PC-3 (cell line): ENCODE results near the gene PIM1. TPM values are rescaled to one million over a fixed set of nuclear protein-coding genes. Genes with fewer than 3 reads are reported as not detected.

Experiments
- ATAC-seq: fragments of 200-7000 bp; cut with Tn5 transposase; 2 replicates; pipeline ENCODE4 v1.9.1; 2020; ENCODE audit warnings: mild to moderate bottlenecking, moderate library complexity
- BruUV-seq: library from RNA; stranded (reverse); fragments of 400-500 nt; replicated peaks from 2 replicates; lab custom pipeline; 2021; lab: Mats Ljungman, UMichigan
- CTCF ChIA-PET: fragments of 300-600 bp; sonication (Branson Sonifier 250); formaldehyde crosslinking; loops from one replicate; lab custom pipeline; 2022; ENCODE audit warnings: antibody characterized with exemption; lab: Charles Lee
- POLR2A ChIA-PET: fragments of 300-600 bp; sonication (Branson Sonifier 250); formaldehyde crosslinking; loops from one replicate; lab custom pipeline; 2022; ENCODE audit warnings: antibody characterized with exemption; ENCODE audit not compliant: unreplicated experiment; lab: Charles Lee
- DNase-seq: peaks from one replicate; pipeline ENCODE4 v3.0.0-alpha.2; 2015
- H2AFZ ChIP-seq: fragments of 300-600 bp; sonication (generic); 2 replicates; pipeline ENCODE4 v1.6.0; 2016; ENCODE audit warnings: antibody characterized with exemption, low read length
- H3F3A ChIP-seq: fragments of 300-600 bp; sonication (generic); one replicate; pipeline ENCODE4 v1.6.0; 2017; ENCODE audit warnings: antibody characterized with exemption, low read length, control low read depth, mild to moderate bottlenecking; ENCODE audit not compliant: unreplicated experiment
- H3K27ac ChIP-seq: fragments of 300-600 bp; sonication (generic); 2 replicates; pipeline ENCODE4 v1.5.1; 2016; ENCODE audit warnings: mild to moderate bottlenecking, low read length
- H3K27me3 ChIP-seq: fragments of 300-600 bp; sonication (generic); 2 replicates; pipeline ENCODE4 v1.6.1; 2016; ENCODE audit warnings: low read length, mixed read lengths
- H3K36me3 ChIP-seq: fragments of 300-600 bp; sonication (generic); 2 replicates; pipeline ENCODE4 v1.6.1; 2016; ENCODE audit warnings: low read depth, mixed run types, low read length, mixed read lengths
- H3K4me1 ChIP-seq: fragments of 300-600 bp; sonication (generic); 2 replicates; pipeline ENCODE4 v1.5.1; 2016; ENCODE audit warnings: low read length; ENCODE audit not compliant: insufficient read depth
- H3K4me2 ChIP-seq: fragments of 300-600 bp; sonication (generic); 2 replicates; pipeline ENCODE4 v1.6.0; 2016; ENCODE audit warnings: low read length
- H3K4me3 ChIP-seq: fragments of 300-600 bp; sonication (generic); 2 replicates; pipeline ENCODE4 v1.5.1; 2016; ENCODE audit warnings: mild to moderate bottlenecking, low read length, mixed read lengths
- H3K79me2 ChIP-seq: fragments of 300-600 bp; sonication (generic); 2 replicates; pipeline ENCODE4 v1.6.1; 2017; ENCODE audit warnings: low read length, mixed read lengths
- H3K9ac ChIP-seq: fragments of 300-600 bp; sonication (generic); 2 replicates; pipeline ENCODE4 v1.6.0; 2016; ENCODE audit warnings: mild to moderate bottlenecking, low read length
- H3K9me2 ChIP-seq: fragments of 300-600 bp; sonication (generic); replicated peaks from 2 replicates; pipeline ENCODE4 v1.6.1; 2016; ENCODE audit warnings: mixed run types, low read length, mixed read lengths
- H3K9me3 ChIP-seq: fragments of 300-600 bp; sonication (generic); 2 replicates; pipeline ENCODE4 v1.6.1; 2016; ENCODE audit warnings: low read length, mixed read lengths
- H4K20me1 ChIP-seq: fragments of 300-600 bp; sonication (generic); 2 replicates; pipeline ENCODE4 v1.6.1; 2016; ENCODE audit warnings: low read length, mixed read lengths
- EZH2 ChIP-seq: fragments of 300-600 bp; sonication (generic); IDR thresholded peaks from one replicate; pipeline ENCODE4 v1.6.1; 2017; ENCODE audit warnings: antibody characterized with exemption, mild to moderate bottlenecking, low read length; ENCODE audit not compliant: unreplicated experiment
- EZH2phosphoT487 ChIP-seq: fragments of 300-600 bp; sonication (generic); IDR thresholded peaks from 2 replicates; pipeline ENCODE4 v1.6.1; 2018; ENCODE audit warnings: mild to moderate bottlenecking, antibody characterized with exemption, low read length, borderline replicate concordance
- intact Hi-C: fragments of 100-400 bp; cut with micrococcal nuclease; formaldehyde crosslinking; loops from 2 replicates; pipeline ENCODE4 v1.9.0; 2023
- total RNA-seq: library from RNA; depleted of rRNA; stranded (reverse); fragments of >200 nt; gene quantifications from 2 replicates; pipeline ENCODE4 v1.2.3, GENCODE V29; 2014
- TF ChIP-seq, protein P1 (sequence below): fragments of 300-600 bp; sonication (generic); conservative IDR thresholded peaks from 2 replicates; pipeline ENCODE4 v1.5.1; 2017; ENCODE audit warnings: antibody characterized with exemption, low read depth, mild to moderate bottlenecking, low read length

The PIM1 gene
- total RNA-seq, 1 experiment from 2014 or later = 74.1 TPM

DNA sequence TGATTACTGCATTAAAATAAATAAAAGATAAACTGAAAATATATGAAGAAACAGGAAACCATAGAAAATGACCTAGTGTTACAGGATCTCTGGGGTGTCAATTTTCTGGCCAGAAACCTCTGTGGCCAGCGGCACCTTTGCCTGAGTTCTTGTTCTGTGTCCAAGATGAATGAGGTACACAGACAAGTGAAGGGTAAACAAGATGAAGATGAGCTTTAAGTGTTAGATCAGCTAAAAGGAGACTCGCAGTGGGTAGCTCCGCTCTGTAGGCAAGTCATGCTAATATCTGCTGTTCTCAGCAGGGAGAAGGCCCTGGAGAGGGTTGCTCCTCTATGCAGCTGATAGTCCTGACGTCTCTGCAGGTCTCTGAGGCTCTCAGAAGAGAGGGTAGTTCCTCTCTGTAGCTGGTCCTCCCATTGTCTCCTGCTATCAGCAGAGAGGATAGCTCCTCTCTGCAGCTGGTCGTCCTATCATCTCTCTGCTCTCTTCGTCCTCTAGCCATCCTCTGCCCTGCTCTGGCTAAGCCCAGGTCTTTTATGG, 51.7 kb downstream of the PIM1 start:
- POLR2A ChIA-PET = interaction anchor here (0.7 kb wide), 1 partner anchor 36 kb away, joined by 4 read pairs; the partner anchor contains the start of genes TBC1D22B and TMEM217

DNA sequence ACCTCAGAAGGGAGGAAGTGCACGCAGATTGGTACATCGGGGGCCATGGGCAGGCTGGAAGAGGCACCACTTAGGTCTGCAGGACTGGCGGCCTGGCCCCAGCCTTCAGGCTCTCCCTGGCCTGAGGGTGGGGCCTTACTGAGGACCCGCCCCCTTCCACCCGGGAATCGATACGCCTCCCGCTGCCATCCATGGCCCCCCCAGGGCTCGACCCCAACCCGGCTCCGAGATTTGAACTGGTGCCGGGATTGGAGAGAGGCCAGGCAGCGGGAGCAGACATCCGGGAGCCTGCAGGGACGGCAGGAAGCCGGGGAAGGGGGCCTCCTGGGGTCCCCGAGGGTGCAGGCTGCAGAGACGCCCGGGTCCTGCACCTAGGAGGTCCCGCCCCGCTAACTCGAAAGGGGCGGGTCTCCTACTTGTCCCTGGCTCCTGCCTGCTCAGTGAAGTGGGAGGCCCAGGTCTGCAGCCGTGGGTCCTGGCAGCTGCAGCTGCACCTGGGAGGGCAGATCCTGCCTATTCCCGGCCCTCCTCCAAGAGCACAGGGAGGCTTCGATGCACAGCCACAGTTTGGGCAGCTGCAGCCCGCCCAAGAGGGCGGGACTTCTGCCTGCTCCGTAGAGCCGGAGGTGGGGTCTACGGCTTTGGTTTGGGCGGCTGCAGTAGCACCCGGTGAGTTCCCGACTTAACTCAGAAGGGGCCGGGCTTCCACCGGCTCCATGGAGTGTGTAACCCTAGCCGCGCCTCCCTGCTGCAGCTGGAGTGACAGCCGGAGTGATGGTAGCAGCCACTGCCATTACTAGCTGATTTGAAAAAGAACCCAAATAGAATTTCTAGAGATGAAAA, 52.4 kb downstream of the PIM1 start:
- H3K27ac ChIP-seq = no peak overlapping the region
- H3K9me3 ChIP-seq = no peaks in the 10 kb centered on the region
- ChIA-PET CTCF (interaction anchor here (0.6 kb wide), 1 partner anchor 186 kb away, joined by 5 read pairs; no protein-coding TSS in a partner anchor), POLR2A (interaction anchor here (0.5 to 0.6 kb wide), 2 partner anchors 172 to 237 kb away, joined by 4 to 5 read pairs; partner anchors contain the start of gene MTCH1)
- peak overlapping the region; percentile 83 for H2AFZ ChIP-seq
- 0 out of 2 replicates have a peak overlapping the region, but pooled peaks have one; percentile 10 for H3K9ac ChIP-seq
- H4K20me1 ChIP-seq = no peaks in the 10 kb centered on the region
- intact Hi-C loops = no loop called here
- H3K27me3 ChIP-seq = no peaks in the 10 kb centered on the region
- peak overlapping the region; percentile 87 for H3K4me2 ChIP-seq
- H3F3A ChIP-seq = no peaks in the 10 kb centered on the region
- H3K4me3 ChIP-seq = peak overlapping the region; percentile 71
- TF ChIP-seq, protein P1, sequence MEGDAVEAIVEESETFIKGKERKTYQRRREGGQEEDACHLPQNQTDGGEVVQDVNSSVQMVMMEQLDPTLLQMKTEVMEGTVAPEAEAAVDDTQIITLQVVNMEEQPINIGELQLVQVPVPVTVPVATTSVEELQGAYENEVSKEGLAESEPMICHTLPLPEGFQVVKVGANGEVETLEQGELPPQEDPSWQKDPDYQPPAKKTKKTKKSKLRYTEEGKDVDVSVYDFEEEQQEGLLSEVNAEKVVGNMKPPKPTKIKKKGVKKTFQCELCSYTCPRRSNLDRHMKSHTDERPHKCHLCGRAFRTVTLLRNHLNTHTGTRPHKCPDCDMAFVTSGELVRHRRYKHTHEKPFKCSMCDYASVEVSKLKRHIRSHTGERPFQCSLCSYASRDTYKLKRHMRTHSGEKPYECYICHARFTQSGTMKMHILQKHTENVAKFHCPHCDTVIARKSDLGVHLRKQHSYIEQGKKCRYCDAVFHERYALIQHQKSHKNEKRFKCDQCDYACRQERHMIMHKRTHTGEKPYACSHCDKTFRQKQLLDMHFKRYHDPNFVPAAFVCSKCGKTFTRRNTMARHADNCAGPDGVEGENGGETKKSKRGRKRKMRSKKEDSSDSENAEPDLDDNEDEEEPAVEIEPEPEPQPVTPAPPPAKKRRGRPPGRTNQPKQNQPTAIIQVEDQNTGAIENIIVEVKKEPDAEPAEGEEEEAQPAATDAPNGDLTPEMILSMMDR = no peak
- TF ChIP-seq EZH2 = no peak
- no peak for TF ChIP-seq EZH2phosphoT487
- DNase-seq = peak; percentile 95
- peak; percentile 99 for ATAC-seq
- H3K36me3 ChIP-seq = no peaks in the 10 kb centered on the region
- no TSS peak for BruUV-seq
- no peaks in the 10 kb centered on the region for H3K9me2 ChIP-seq
- H3K4me1 ChIP-seq = peaks cover 5% of the 10 kb centered on the region
- no peaks in the 10 kb centered on the region for H3K79me2 ChIP-seq

More for the DNA sequence above, 51.7 kb downstream of the PIM1 start:
- intact Hi-C loops = no loop called here
- H2AFZ ChIP-seq = peak overlapping the region; percentile 83
- TF ChIP-seq, protein P1 = no peak
- TF ChIP-seq EZH2 (no peak), EZH2phosphoT487 (no peak)
- CTCF ChIA-PET = no interaction called here
- H3K9me2 ChIP-seq = no peaks in the 10 kb centered on the region
- H4K20me1 ChIP-seq = no peaks in the 10 kb centered on the region
- H3K9me3 ChIP-seq = no peaks in the 10 kb centered on the region
- no peak; the same call in 1 of the 2 replicates for ATAC-seq
- H3K4me2 ChIP-seq = peak overlapping the region; percentile 87
- H3K36me3 ChIP-seq = no peaks in the 10 kb centered on the region
- H3K27ac ChIP-seq = no peak overlapping the region
- no TSS peak for BruUV-seq
- H3K27me3 ChIP-seq = no peaks in the 10 kb centered on the region
- no peaks in the 10 kb centered on the region for H3K79me2 ChIP-seq
- peaks cover 8% of the 10 kb centered on the region for H3K4me1 ChIP-seq
- H3K4me3 ChIP-seq = peak overlapping the region; percentile 71
- no peaks in the 10 kb centered on the region for H3F3A ChIP-seq
- DNase-seq = no peak
- H3K9ac ChIP-seq = no peak overlapping the region
